ENCODE measurements around the gene LAMC2.

The LAMC2 gene

DNA sequence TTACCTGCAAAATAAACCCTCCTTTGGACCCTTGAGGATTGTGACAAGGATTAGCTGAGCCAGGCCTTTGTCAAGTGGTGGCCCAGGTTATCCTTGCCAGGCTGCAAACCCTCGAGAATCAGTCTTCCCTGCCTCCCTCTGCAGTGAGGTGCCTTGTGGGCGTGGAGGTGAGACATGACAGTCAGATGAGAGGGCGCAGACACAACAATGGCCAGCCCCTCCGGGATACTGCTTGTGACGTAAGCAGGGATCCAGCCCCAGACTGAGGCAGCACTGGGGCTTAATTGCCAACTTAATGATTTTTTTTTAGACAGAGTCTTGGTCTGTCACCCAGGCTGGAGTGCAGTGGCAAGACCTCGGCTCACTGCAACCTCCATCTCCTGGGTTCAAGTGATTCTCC, 104.6 kb downstream of the LAMC2 start:
- no peak for DNase-seq

DNA sequence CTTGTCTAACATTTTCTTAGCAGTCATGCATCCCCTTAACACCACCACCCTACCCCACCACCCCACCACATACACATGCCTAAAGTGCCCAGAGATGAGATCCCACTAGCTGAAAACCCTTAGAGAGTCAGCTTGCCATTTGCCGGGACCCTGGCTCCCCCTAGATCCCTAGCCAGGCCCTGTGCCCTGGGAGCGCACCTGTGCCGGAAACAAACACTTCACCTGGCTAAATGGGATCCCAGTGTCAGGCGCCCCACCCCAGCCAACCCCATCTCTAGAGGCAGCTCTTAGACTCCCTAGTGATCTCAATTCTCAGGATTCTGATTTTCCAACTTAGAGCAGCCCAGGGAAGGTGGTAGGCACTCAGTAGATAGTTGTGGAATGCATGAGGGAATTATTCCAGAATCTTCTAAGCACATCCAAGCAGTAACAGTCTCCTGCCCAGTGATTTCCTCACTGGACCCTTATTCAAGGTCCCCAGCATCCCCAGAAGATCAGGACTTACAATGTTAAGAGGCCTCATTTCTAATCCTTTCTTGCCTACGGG, 105.2 kb downstream of the LAMC2 start:
- no peak for DNase-seq

DNA sequence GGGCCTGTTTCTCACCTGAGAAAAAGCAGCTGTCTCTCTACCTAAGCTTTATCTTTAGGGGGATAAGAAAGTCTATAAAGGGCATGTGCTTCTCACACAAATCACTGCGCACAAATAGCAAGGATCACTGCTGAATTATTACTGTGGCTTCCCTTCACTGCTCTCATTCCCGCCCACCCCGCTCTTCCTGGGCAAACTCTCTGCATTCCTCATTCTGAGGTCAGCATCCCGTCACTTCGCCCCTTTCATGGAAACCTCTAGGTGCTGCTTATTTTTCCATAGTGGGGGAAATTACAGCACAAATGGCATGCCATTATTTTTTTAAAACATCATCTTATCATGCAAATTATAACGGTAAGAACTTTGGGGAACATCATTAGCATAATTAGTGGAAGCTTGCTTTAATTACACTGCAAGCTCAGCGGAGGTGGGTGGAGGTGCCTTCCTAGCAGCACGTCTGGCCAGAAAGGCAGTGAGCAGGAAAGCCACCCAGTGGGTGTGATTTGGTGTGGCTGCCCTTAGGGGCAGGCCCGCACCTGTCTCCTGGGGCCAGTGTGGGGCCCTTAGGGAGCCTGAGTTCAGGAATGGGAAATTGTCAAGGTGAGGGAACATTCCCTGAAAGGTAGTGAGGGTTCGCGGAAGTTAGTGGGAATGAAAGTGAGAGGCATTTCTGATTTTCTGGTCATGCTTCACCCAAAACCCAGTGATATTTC, 105.9 kb downstream of the LAMC2 start:
- DNase-seq: no peak

DNA sequence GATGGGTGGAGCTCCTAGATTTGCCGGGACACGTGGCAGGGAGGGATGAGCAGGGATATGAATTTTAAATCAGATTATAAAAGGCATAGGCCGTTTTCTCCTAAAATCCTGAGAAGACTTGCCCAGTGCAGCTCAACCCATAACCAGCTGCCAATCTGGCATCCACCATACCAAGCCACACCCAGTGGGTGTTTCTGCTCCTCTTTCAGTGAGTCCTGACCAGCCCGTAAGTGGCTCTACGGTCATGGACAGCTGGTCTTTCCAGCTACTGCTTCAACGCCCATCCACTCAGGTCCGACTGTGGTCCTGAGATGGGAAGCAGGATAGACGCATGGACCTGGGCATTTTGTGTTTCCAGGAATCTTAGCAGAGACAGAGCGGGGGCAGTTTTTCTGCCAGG, 107.2 kb downstream of the LAMC2 start:
- no peak for DNase-seq

DNA sequence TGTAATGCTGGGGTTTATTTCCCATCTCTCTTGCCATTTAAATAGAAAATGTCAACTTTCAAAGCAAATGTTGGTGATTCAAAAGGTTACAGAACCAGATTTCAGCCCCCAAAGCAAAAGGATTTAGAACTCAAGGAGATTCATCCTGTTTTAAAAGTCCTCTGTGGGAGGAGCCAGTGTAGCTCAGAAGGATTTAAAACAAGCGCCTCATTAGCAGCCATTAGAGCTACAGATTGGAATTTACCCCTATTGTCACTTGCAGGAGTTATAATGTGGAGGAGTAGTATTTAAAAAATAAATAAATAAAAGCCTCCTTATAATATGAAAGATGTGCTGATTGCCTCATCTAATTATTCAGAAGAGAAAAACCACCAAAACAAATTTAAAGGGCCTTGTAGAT, 107.8 kb downstream of the LAMC2 start:
- DNase-seq: no peak
